ENCODE measurements around the gene PDPR. TPM values are rescaled to one million over a fixed set of nuclear protein-coding genes. Genes with fewer than 3 reads are reported as not detected.
"Not testable (repeated sequence)": the region's sequence is repeated elsewhere in the genome, so short reads cannot be mapped to it uniquely, and the experiment has no call there.

The PDPR gene
- total RNA-seq, 2 experiments from 2014 or later: 13.9 to 15.7 TPM

GRCh38 chr16:70094096-70094495, 20.0 kb upstream of the PDPR start:
- H3K27me3 Mint-ChIP-seq; H3K4me1 Mint-ChIP-seq (ENCODE audit: low read depth); POLR2A ChIA-PET; H3K27ac Mint-ChIP-seq; DNase-seq; H3K36me3 Mint-ChIP-seq; intact Hi-C loops (cut with micrococcal nuclease); H3K4me3 Mint-ChIP-seq; H3K9me3 Mint-ChIP-seq; CTCF ChIA-PET: not testable (repeated sequence)

DNA sequence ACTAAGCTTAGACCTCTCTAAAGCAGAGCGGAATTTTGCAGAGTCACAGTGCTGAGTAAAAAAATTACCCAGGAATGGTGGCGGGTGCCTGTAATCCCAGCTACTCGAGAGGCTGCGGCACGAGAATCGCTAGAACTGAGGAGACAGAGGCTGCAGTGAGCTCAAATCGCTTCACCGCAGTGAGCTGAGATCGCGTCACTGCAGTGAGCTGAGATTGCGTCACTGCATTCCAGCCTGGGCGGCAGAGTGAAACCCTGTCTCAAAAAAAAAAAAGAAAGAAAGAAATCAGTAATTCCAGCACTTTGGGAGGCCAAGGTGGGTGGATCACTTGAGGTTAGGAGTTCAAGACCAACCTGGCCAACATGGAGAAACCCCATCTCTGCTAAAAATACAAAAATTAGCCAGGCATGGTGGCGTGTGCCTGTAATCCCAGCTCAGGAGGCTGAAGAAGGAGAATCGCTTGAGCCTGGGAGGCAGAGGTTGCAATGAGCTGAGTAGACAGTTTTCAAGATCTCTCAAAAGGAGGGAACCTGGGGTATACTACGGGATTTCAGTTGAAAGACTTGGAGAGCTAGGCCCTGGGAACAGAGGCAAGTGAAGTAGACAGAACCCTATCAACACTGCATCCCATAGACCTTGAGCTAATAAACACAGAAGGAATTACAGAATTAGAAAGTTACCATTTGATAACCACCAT, 4.4 kb upstream of the PDPR start:
- H3K27me3 Mint-ChIP-seq; H3K27ac Mint-ChIP-seq; DNase-seq; H3K9me3 Mint-ChIP-seq; H3K36me3 Mint-ChIP-seq; H3K4me1 Mint-ChIP-seq (ENCODE audit: low read depth); POLR2A ChIA-PET; CTCF ChIA-PET; intact Hi-C loops (cut with micrococcal nuclease); H3K4me3 Mint-ChIP-seq: not testable (repeated sequence)

DNA sequence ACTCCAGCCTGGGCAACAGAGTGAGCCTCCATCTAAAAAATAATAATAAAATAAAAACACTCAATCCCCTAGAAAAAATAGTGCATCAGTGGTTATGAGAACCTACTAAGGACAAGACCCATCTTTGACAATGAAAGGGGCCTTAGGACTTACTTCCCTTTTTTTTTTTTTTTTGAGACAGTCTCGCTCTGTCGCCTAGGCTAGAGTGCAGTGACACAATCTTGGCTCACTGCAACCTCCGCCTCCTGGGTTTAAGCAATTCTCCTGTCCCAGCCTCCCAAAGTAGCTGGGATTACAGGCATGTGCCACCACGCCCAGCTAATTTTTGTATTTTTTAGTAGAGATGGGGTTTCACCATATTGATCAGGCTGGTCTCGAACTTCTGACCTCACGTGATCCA, 2.0 kb upstream of the PDPR start:
- intact Hi-C loops (cut with micrococcal nuclease); H3K27me3 Mint-ChIP-seq; DNase-seq; H3K27ac Mint-ChIP-seq; H3K4me3 Mint-ChIP-seq; CTCF ChIA-PET; H3K9me3 Mint-ChIP-seq; H3K36me3 Mint-ChIP-seq; POLR2A ChIA-PET: not testable (repeated sequence)
- H3K4me1 Mint-ChIP-seq (ENCODE audit: low read depth): peaks cover 12% of the 10 kb centered on the region

GRCh38 chr16:70113599-70113981, 542 bp upstream of the PDPR start:
- intact Hi-C loops (cut with micrococcal nuclease); H3K36me3 Mint-ChIP-seq; H3K27me3 Mint-ChIP-seq; POLR2A ChIA-PET; CTCF ChIA-PET; DNase-seq; H3K9me3 Mint-ChIP-seq: not testable (repeated sequence)
- H3K27ac Mint-ChIP-seq: peak overlapping the region; percentile 42
- H3K4me1 Mint-ChIP-seq (ENCODE audit: low read depth): peaks cover 26% of the 10 kb centered on the region
- peak overlapping the region; percentile 85 for H3K4me3 Mint-ChIP-seq

DNA sequence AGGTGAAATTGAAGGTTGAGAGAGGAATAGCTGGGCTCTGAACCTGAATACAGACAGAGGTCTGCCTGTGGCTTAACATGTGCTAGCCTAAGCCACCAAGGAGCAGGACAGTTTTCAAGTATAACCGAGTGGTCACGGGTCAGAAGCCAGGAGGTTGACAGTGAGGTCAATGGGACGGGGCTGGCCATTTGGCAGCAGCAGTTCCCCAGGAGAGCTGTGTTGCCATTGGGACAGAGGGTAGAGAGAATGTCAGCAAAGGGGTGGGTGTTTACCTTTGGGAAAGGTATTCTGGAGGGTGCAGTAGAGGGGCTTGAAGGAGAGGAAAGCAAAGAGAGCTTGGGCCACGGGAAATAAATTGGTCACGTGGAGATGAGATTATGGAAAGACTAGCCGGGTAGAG, 4.2 kb downstream of the PDPR start:
- DNase-seq; H3K9me3 Mint-ChIP-seq; intact Hi-C loops (cut with micrococcal nuclease); H3K4me3 Mint-ChIP-seq; CTCF ChIA-PET; H3K27ac Mint-ChIP-seq; H3K27me3 Mint-ChIP-seq: not testable (repeated sequence)
- POLR2A ChIA-PET: interaction anchor here (0.6 kb wide), 1 partner anchor 183 kb away, joined by 3 read pairs; no protein-coding TSS in a partner anchor
- Mint-ChIP-seq H3K4me1 (ENCODE audit: low read depth) (peaks cover 29% of the 10 kb centered on the region), H3K36me3 (peaks cover 11% of the 10 kb centered on the region)

GRCh38 chr16:70118776-70119175, 4.6 kb downstream of the PDPR start:
- H3K27me3 Mint-ChIP-seq; H3K27ac Mint-ChIP-seq; H3K4me3 Mint-ChIP-seq; POLR2A ChIA-PET; intact Hi-C loops (cut with micrococcal nuclease); CTCF ChIA-PET; H3K9me3 Mint-ChIP-seq; DNase-seq: not testable (repeated sequence)
- H3K36me3 Mint-ChIP-seq: peaks cover 15% of the 10 kb centered on the region
- peaks cover 29% of the 10 kb centered on the region for H3K4me1 Mint-ChIP-seq (ENCODE audit: low read depth)

GRCh38 chr16:70120398-70120797, 6.3 kb downstream of the PDPR start:
- Mint-ChIP-seq H3K36me3 (peaks cover 20% of the 10 kb centered on the region), H3K4me1 (ENCODE audit: low read depth) (peaks cover 24% of the 10 kb centered on the region)
- intact Hi-C loops (cut with micrococcal nuclease); H3K9me3 Mint-ChIP-seq; H3K27ac Mint-ChIP-seq; H3K27me3 Mint-ChIP-seq; DNase-seq; H3K4me3 Mint-ChIP-seq; POLR2A ChIA-PET; CTCF ChIA-PET: not testable (repeated sequence)

- DNase-seq; intact Hi-C loops (cut with micrococcal nuclease); H3K27ac Mint-ChIP-seq; H3K9me3 Mint-ChIP-seq; H3K4me3 Mint-ChIP-seq; H3K4me1 Mint-ChIP-seq (ENCODE audit: low read depth); CTCF ChIA-PET; POLR2A ChIA-PET; H3K27me3 Mint-ChIP-seq: not testable (repeated sequence)
- H3K36me3 Mint-ChIP-seq: peaks cover 28% of the 10 kb centered on the region
Observed at GRCh38 chr16:70123822-70124221, 9.7 kb downstream of the PDPR start.

- intact Hi-C loops (cut with micrococcal nuclease); H3K27ac Mint-ChIP-seq; POLR2A ChIA-PET; H3K4me1 Mint-ChIP-seq (ENCODE audit: low read depth); H3K4me3 Mint-ChIP-seq; DNase-seq; CTCF ChIA-PET; H3K9me3 Mint-ChIP-seq; H3K27me3 Mint-ChIP-seq: not testable (repeated sequence)
- peaks cover 32% of the 10 kb centered on the region for H3K36me3 Mint-ChIP-seq
Observed at GRCh38 chr16:70126226-70126625, 12.1 kb downstream of the PDPR start.

DNA sequence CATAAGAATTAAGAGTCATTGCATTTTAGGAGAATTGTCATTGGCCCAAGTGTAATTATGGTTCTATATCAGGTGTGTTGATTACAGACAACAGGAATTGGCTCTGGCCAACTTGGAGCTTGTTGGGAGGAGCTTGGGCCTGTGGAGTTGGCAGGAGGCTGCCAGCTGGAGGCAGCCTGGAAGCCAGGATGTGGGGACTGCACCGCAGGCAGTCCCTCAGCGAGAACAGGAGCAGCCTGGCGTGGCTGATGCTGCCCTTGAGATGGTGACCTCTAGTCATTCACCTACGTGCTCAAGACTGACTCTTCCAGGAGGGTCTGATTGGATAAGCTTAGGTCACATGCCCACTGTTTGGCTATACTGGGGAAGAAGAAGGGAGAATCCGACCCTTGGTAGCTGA, 13.6 kb downstream of the PDPR start:
- POLR2A ChIA-PET; H3K4me1 Mint-ChIP-seq (ENCODE audit: low read depth); intact Hi-C loops (cut with micrococcal nuclease); DNase-seq; H3K9me3 Mint-ChIP-seq; CTCF ChIA-PET; H3K27ac Mint-ChIP-seq; H3K27me3 Mint-ChIP-seq; H3K4me3 Mint-ChIP-seq: not testable (repeated sequence)
- peaks cover 32% of the 10 kb centered on the region for H3K36me3 Mint-ChIP-seq

DNA sequence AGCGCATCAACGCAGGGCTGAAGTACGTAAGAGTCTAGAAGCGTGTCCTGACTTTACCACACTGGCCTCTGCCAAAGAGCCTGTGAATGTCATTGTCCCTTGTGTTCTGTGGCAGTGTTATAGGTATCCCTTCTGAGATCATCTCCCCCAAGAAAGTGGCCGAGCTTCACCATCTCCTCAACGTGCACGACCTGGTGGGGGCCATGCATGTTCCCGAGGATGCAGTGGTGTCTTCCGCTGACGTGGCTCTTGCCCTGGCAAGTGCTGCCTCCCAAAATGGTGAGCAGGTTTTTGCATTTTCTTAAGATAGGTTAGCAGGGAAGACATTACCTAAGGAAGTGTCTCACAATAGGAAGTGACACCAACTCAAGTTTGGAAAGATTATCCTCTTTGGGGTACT, 14.7 kb downstream of the PDPR start:
- H3K9me3 Mint-ChIP-seq; H3K4me1 Mint-ChIP-seq (ENCODE audit: low read depth); H3K27ac Mint-ChIP-seq; H3K27me3 Mint-ChIP-seq; CTCF ChIA-PET; intact Hi-C loops (cut with micrococcal nuclease); DNase-seq; H3K4me3 Mint-ChIP-seq; POLR2A ChIA-PET: not testable (repeated sequence)
- peaks cover 29% of the 10 kb centered on the region for H3K36me3 Mint-ChIP-seq

DNA sequence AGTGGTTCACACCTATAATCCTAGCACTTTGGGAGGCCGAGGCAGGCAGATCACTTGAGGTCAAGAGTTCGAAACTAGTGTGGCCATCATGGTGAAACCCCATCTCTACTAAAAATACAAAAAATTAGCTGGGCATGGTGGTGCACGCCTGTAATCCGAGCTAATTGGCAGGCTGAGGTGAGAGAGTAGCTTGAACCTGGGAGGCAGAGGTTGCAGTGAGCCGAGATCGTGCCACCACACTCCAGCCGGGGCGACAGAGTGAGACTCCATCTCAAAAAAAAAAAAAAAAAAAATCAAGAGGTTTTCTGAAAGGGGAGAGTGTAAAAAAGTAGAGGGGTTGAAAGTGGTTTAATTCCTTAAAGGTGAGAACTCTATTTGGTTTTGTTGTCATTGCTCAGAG, 21.7 kb downstream of the PDPR start:
- H3K9me3 Mint-ChIP-seq; POLR2A ChIA-PET; H3K27ac Mint-ChIP-seq; intact Hi-C loops (cut with micrococcal nuclease); H3K4me1 Mint-ChIP-seq (ENCODE audit: low read depth); H3K4me3 Mint-ChIP-seq; H3K27me3 Mint-ChIP-seq; CTCF ChIA-PET; DNase-seq: not testable (repeated sequence)
- peaks cover 28% of the 10 kb centered on the region for H3K36me3 Mint-ChIP-seq

GRCh38 chr16:70136595-70136994, 22.5 kb downstream of the PDPR start:
- POLR2A ChIA-PET; intact Hi-C loops (cut with micrococcal nuclease); H3K4me1 Mint-ChIP-seq (ENCODE audit: low read depth); H3K4me3 Mint-ChIP-seq; H3K27ac Mint-ChIP-seq; DNase-seq; H3K27me3 Mint-ChIP-seq; CTCF ChIA-PET; H3K9me3 Mint-ChIP-seq: not testable (repeated sequence)
- peaks cover 27% of the 10 kb centered on the region for H3K36me3 Mint-ChIP-seq
